Skeletal muscle tissue (tissue), 4 donors: ENCODE measurements around the gene IFNG-AS1. TPM values are rescaled to one million over a fixed set of nuclear protein-coding genes. Genes with fewer than 3 reads are reported as not detected.

Experiments used
- H3K27ac ChIP-seq: one replicate; pipeline ENCODE4 v1.7.0; 2013; ENCODE audit warnings: mild to moderate bottlenecking, low read depth, low read length, inconsistent platforms
- H3K27me3 ChIP-seq, 3 donors: one replicate each; pipeline ENCODE4 v1.7.0; 2013; ENCODE audit warnings: low read length in 3 of 3; ENCODE audit not compliant: control insufficient read depth in 3 of 3, insufficient read depth in 3 of 3
- H3K36me3 ChIP-seq, 3 donors: one replicate each; pipeline ENCODE4 v1.7.0; 2013; ENCODE audit warnings: low read length in 3 of 3; ENCODE audit not compliant: control insufficient read depth in 3 of 3, insufficient read depth in 3 of 3
- H3K4me1 ChIP-seq, 3 donors: one replicate each; pipeline ENCODE4 v1.7.0; 2013; ENCODE audit warnings: low read length in 3 of 3, mild to moderate bottlenecking in 3 of 3; ENCODE audit not compliant: control insufficient read depth in 3 of 3, insufficient read depth in 3 of 3
- H3K4me3 ChIP-seq, 3 donors: one replicate each; pipeline ENCODE4 v1.7.0; 2013; ENCODE audit warnings: low read length in 3 of 3
- H3K9ac ChIP-seq, 3 donors: one replicate each; pipeline ENCODE4 v1.7.0; 2013; ENCODE audit warnings: low read length in 3 of 3, mild to moderate bottlenecking in 3 of 3, moderate library complexity in 2 of 3, low read depth in 1 of 3
- H3K9me3 ChIP-seq, 3 donors: one replicate each; pipeline ENCODE4 v1.7.0; 2013; ENCODE audit warnings: low read length in 3 of 3; ENCODE audit not compliant: control insufficient read depth in 3 of 3
- total RNA-seq: library from RNA; depleted of rRNA; stranded (reverse); fragments of >200 nt; gene quantifications from one replicate; pipeline ENCODE4 v1.2.3, GENCODE V29; 2014
- donor health status: Osteomylitis.

The IFNG-AS1 gene
- 1.0 TPM for total RNA-seq

- Histone ChIP-seq H3K27ac (no peak within 1 kb of the TSS), H3K4me1 (no peaks in the 10 kb centered on the region)
Observed at GRCh38 chr12:67989184-67989920, at the start of gene IFNG-AS1. IFNG-AS1 (plus strand) TSS chr12:67989447.

GRCh38 chr12:67939611-67940010 lies 49.6 kb upstream of the IFNG-AS1 start:
- H3K9me3 ChIP-seq = no peaks in the 10 kb centered on the region
- H3K27me3 ChIP-seq = no peaks in the 10 kb centered on the region
- H3K27ac ChIP-seq = peak overlapping the region; percentile 33
- H3K9ac ChIP-seq = no peak overlapping the region
- no peak overlapping the region for H3K4me3 ChIP-seq
- H3K36me3 ChIP-seq = no peaks in the 10 kb centered on the region
- peaks cover 14 to 27% (median 20%) of the 10 kb centered on the region in 3 donors for H3K4me1 ChIP-seq

More at GRCh38 chr12:67989184-67989920, at the start of gene IFNG-AS1:
- no peaks in the 10 kb centered on the region for H3K36me3 ChIP-seq
- H3K4me3 ChIP-seq = no peak within 1 kb of the TSS
- no peak within 1 kb of the TSS for H3K9ac ChIP-seq
- H3K27me3 ChIP-seq = no peaks in the 10 kb centered on the region
- no peaks in the 10 kb centered on the region for H3K9me3 ChIP-seq

GRCh38 chr12:67940780-67941243 lies 48.4 kb upstream of the IFNG-AS1 start:
- Histone ChIP-seq H3K36me3 (no peaks in the 10 kb centered on the region), H3K9ac (peak overlapping the region in 2 of 3 donors; percentile 39 to 49), H3K9me3 (no peaks in the 10 kb centered on the region), H3K4me1 (peaks cover 14 to 27% (median 20%) of the 10 kb centered on the region in 3 donors), H3K4me3 (peak overlapping the region in 1 of 3 donors; percentile 8), H3K27me3 (no peaks in the 10 kb centered on the region), H3K27ac (peak overlapping the region; percentile 70)

- H3K4me3 ChIP-seq = no peak overlapping the region
- peaks cover 14 to 27% (median 20%) of the 10 kb centered on the region in 3 donors for H3K4me1 ChIP-seq
- no peaks in the 10 kb centered on the region for H3K9me3 ChIP-seq
- H3K36me3 ChIP-seq = no peaks in the 10 kb centered on the region
- H3K9ac ChIP-seq = peak overlapping the region in 2 of 3 donors; percentile 10 to 28
- H3K27ac ChIP-seq = peak overlapping the region; percentile 63
- no peaks in the 10 kb centered on the region for H3K27me3 ChIP-seq
Observed at GRCh38 chr12:67942724-67943123, 46.5 kb upstream of the IFNG-AS1 start.

GRCh38 chr12:67943141-67943892 lies 45.9 kb upstream of the IFNG-AS1 start:
- Histone ChIP-seq H3K9ac (peak overlapping the region in 2 of 3 donors; percentile 24 to 27), H3K36me3 (no peaks in the 10 kb centered on the region), H3K27ac (peak overlapping the region; percentile 63)

GRCh38 chr12:67944093-67944492 lies 45.2 kb upstream of the IFNG-AS1 start:
- Histone ChIP-seq H3K27me3 (no peaks in the 10 kb centered on the region), H3K9ac (no peak overlapping the region), H3K9me3 (no peaks in the 10 kb centered on the region), H3K4me3 (no peak overlapping the region), H3K36me3 (no peaks in the 10 kb centered on the region), H3K4me1 (peaks cover 14 to 27% (median 20%) of the 10 kb centered on the region in 3 donors), H3K27ac (no peak overlapping the region)

More at GRCh38 chr12:67943141-67943892, 45.9 kb upstream of the IFNG-AS1 start:
- Histone ChIP-seq H3K27me3 (no peaks in the 10 kb centered on the region), H3K9me3 (no peaks in the 10 kb centered on the region), H3K4me1 (peaks cover 14 to 27% (median 20%) of the 10 kb centered on the region in 3 donors), H3K4me3 (no peak overlapping the region)

GRCh38 chr12:67952787-67953186 lies 36.5 kb upstream of the IFNG-AS1 start:
- Histone ChIP-seq H3K27ac (no peak overlapping the region), H3K27me3 (no peaks in the 10 kb centered on the region), H3K9me3 (no peaks in the 10 kb centered on the region), H3K4me1 (no peaks in the 10 kb centered on the region), H3K9ac (no peak overlapping the region), H3K4me3 (no peak overlapping the region), H3K36me3 (no peaks in the 10 kb centered on the region)

- Histone ChIP-seq H3K9ac (no peak overlapping the region), H3K4me3 (no peak overlapping the region), H3K27ac (no peak overlapping the region), H3K4me1 (no peaks in the 10 kb centered on the region), H3K9me3 (no peaks in the 10 kb centered on the region), H3K27me3 (no peaks in the 10 kb centered on the region), H3K36me3 (no peaks in the 10 kb centered on the region)
Observed at GRCh38 chr12:67957383-67957782, 31.9 kb upstream of the IFNG-AS1 start.

GRCh38 chr12:67958187-67958586 lies 31.1 kb upstream of the IFNG-AS1 start:
- Histone ChIP-seq H3K4me3 (no peak overlapping the region), H3K27me3 (no peaks in the 10 kb centered on the region), H3K9ac (no peak overlapping the region), H3K4me1 (no peaks in the 10 kb centered on the region), H3K9me3 (no peaks in the 10 kb centered on the region), H3K36me3 (no peaks in the 10 kb centered on the region), H3K27ac (no peak overlapping the region)

- no peak overlapping the region for H3K4me3 ChIP-seq
- no peaks in the 10 kb centered on the region for H3K9me3 ChIP-seq
- H3K27me3 ChIP-seq = no peaks in the 10 kb centered on the region
- H3K9ac ChIP-seq = no peak overlapping the region
- H3K4me1 ChIP-seq = no peaks in the 10 kb centered on the region
- no peak overlapping the region for H3K27ac ChIP-seq
- H3K36me3 ChIP-seq = no peaks in the 10 kb centered on the region
Observed at GRCh38 chr12:67964456-67964855, 24.8 kb upstream of the IFNG-AS1 start.
